K562 (cell line): ENCODE data around the gene ELAVL3. TPM values are rescaled to one million over a fixed set of nuclear protein-coding genes. Genes with fewer than 3 reads are reported as not detected.

Experiments
- ATAC-seq: fragments of 200-7000 bp; cut with Tn5 transposase; 3 replicates; pipeline ENCODE4 v1.9.1; 2020; ENCODE audit warnings: moderate library complexity
- BruUV-seq: library from RNA; stranded (reverse); fragments of 400-500 nt; replicated peaks from 2 replicates; lab custom pipeline; 2021; lab: Mats Ljungman, UMichigan
- CTCF ChIA-PET: fragments of 300-600 bp; formaldehyde crosslinking; extraction: SDS; loops from one replicate; lab custom pipeline; 2021; ENCODE audit warnings: low intra/inter-chr PET ratio; lab: Yijun Ruan, JAX
- POLR2A ChIA-PET: fragments of 300-600, 350-650 bp; sonication (Branson Sonifier 250); formaldehyde crosslinking; extraction: SDS; loops from one replicate; lab custom pipeline; 2021; ENCODE audit warnings: antibody characterized with exemption, inconsistent platforms; lab: Yijun Ruan, JAX
- DNase-seq, 4 experiments: peaks; one replicate each; pipeline versions ENCODE4 v3.0.0 to v3.0.0-alpha.2; 2011 to 2018; ENCODE audit warnings: low spot score in 3 of 4, mixed read lengths in 3 of 4; ENCODE audit errors: extremely low read depth in 1 of 4
- FAIRE-seq: peaks from 2 replicates; lab custom pipeline; 2011; peaks lifted over from hg19 to GRCh38; lab: Jason Lieb, UNC
- H2AFZ ChIP-seq: 2 replicates; pipeline ENCODE4 v1.6.0; 2011; ENCODE audit warnings: low read depth, low read length, control low read depth, inconsistent platforms
- H3K27ac ChIP-seq: fragments of 200-600 bp; 3 replicates; pipeline ENCODE4 v1.8.0; 2011; ENCODE audit warnings: low read depth, mild to moderate bottlenecking, control low read depth, inconsistent platforms, low read length, moderate library complexity, mixed read lengths; ENCODE audit errors: extremely low read depth
- H3K27me3 ChIP-seq, 2 experiments: fragments of 300-600 bp in 1 of 2; 2 replicates in 1 of 2; 3 replicates in 1 of 2; pipeline versions ENCODE4 v1.6.0 to v1.8.0; 2011; ENCODE audit warnings: inconsistent platforms in 2 of 2, low read length in 2 of 2, mild to moderate bottlenecking in 1 of 2, mixed read lengths in 1 of 2, moderate library complexity in 1 of 2; ENCODE audit not compliant: control insufficient read depth in 2 of 2, insufficient read depth in 2 of 2
- H3K36me3 ChIP-seq: fragments of 300-600 bp; 3 replicates; pipeline ENCODE4 v1.8.0; 2011; ENCODE audit warnings: mild to moderate bottlenecking, low read length, inconsistent platforms; ENCODE audit not compliant: control insufficient read depth, insufficient read depth
- H3K4me1 ChIP-seq, 2 experiments: fragments of 200-600 bp in 1 of 2; replicated peaks in 1 of 2; 2 replicates in 1 of 2; 3 replicates in 1 of 2; pipeline versions ENCODE4 v1.5.1 to v1.8.0; 2011; ENCODE audit warnings: inconsistent platforms in 2 of 2, low read length in 2 of 2, mild to moderate bottlenecking in 1 of 2, mixed read lengths in 1 of 2, moderate library complexity in 1 of 2; ENCODE audit not compliant: control insufficient read depth in 2 of 2, insufficient read depth in 2 of 2
- H3K4me2 ChIP-seq: 2 replicates; pipeline ENCODE4 v1.6.1; 2011; ENCODE audit warnings: low read length, control low read depth, inconsistent platforms, mixed read lengths; ENCODE audit not compliant: insufficient read depth
- H3K4me3 ChIP-seq: fragments of 200-600 bp; sonication (generic), shearing (Covaris generic); 2 replicates; pipeline ENCODE4 v1.5.1; 2016; ENCODE audit warnings: control low read depth, inconsistent platforms
- H3K79me2 ChIP-seq: fragments of 200-600 bp; 3 replicates; pipeline ENCODE4 v1.8.0; 2011; ENCODE audit warnings: low read length, inconsistent platforms; ENCODE audit not compliant: control insufficient read depth, insufficient read depth
- H3K9ac ChIP-seq, 2 experiments: 2 replicates each; pipeline versions ENCODE4 v1.6.0 to v1.6.1; 2011; ENCODE audit warnings: low read depth in 2 of 2, low read length in 2 of 2, control low read depth in 1 of 2, inconsistent platforms in 1 of 2, mild to moderate bottlenecking in 1 of 2, mixed read lengths in 1 of 2; ENCODE audit not compliant: insufficient read depth in 1 of 2
- H3K9me1 ChIP-seq: one replicate; pipeline ENCODE4 v1.6.0; 2011; ENCODE audit warnings: inconsistent platforms, mild to moderate bottlenecking, low read length, moderate library complexity; ENCODE audit not compliant: control insufficient read depth, insufficient read depth
- H3K9me3 ChIP-seq: replicated peaks from 2 replicates; pipeline ENCODE4 v1.5.1; 2011; ENCODE audit warnings: low read depth, low read length, inconsistent platforms; ENCODE audit not compliant: control insufficient read depth, insufficient read depth
- H4K20me1 ChIP-seq: replicated peaks from 2 replicates; pipeline ENCODE4 v1.6.1; 2011; ENCODE audit warnings: low read length, inconsistent platforms, mixed read lengths; ENCODE audit not compliant: control insufficient read depth, insufficient read depth
- ADNP ChIP-seq: fragments of 200-800 bp; sonication (Bioruptor generic); IDR thresholded peaks from 2 replicates; pipeline ENCODE4 v1.6.1; 2016; ENCODE audit warnings: missing genetic modification characterization, missing compliant biosample characterization
- CREBBP ChIP-seq: IDR thresholded peaks from one replicate; pipeline ENCODE4 v1.6.1; 2012; ENCODE audit warnings: low read depth, mild to moderate bottlenecking, control low read depth, inconsistent platforms, low read length
- CTBP1 ChIP-seq: fragments of 450-650 bp; IDR thresholded peaks from 2 replicates; pipeline ENCODE4 v1.6.1; 2016; ENCODE audit warnings: borderline replicate concordance
- DACH1 ChIP-seq: fragments of 450-650 bp; IDR thresholded peaks from 2 replicates; pipeline ENCODE4 v1.6.1; 2018; ENCODE audit not compliant: partially characterized antibody
- ILK ChIP-seq: fragments of 450-650 bp; IDR thresholded peaks from 2 replicates; pipeline ENCODE4 v1.6.1; 2016; ENCODE audit warnings: missing genetic modification characterization, low read depth, mild to moderate bottlenecking, missing compliant biosample characterization, moderate library complexity, borderline replicate concordance
- MCM5 ChIP-seq: fragments of 450-650 bp; IDR thresholded peaks from 2 replicates; pipeline ENCODE4 v1.6.1; 2016; ENCODE audit warnings: low read depth
- POLR2B ChIP-seq: fragments of 450-650 bp; IDR thresholded peaks from 2 replicates; pipeline ENCODE4 v1.6.1; 2018; ENCODE audit warnings: low read depth; ENCODE audit not compliant: partially characterized antibody
- RBM17 ChIP-seq: fragments of 200-400 bp; formaldehyde crosslinking; IDR thresholded peaks from 2 replicates; pipeline ENCODE4 v1.6.1; 2017; ENCODE audit warnings: low read depth, mild to moderate bottlenecking, low read length, borderline replicate concordance
- RBM25 ChIP-seq: fragments of 200-400 bp; formaldehyde crosslinking; IDR thresholded peaks from 2 replicates; pipeline ENCODE4 v1.6.1; 2018; ENCODE audit warnings: low read length, low read depth, moderate library complexity; ENCODE audit not compliant: severe bottlenecking
- SMAD1 ChIP-seq: fragments of 150-350 bp; IDR thresholded peaks from 2 replicates; pipeline ENCODE4 v1.6.1; 2014; ENCODE audit warnings: low read length, low read depth; ENCODE audit not compliant: partially characterized antibody
- TAF15 ChIP-seq: fragments of 200-400 bp; formaldehyde crosslinking; IDR thresholded peaks from 2 replicates; pipeline ENCODE4 v1.6.1; 2017; ENCODE audit warnings: mild to moderate bottlenecking, low read depth, low read length, moderate library complexity
- WGBS: fragments of 100-300 bp; shearing (Covaris generic); methylation state at CpG from one replicate; pipeline ENCODE4 v1.1.6; 2016; ENCODE audit warnings: low coverage, mixed read lengths; ENCODE audit not compliant: insufficient coverage; ENCODE audit errors: missing lambda C conversion rate; 5-methylcytosine and 5-hydroxymethylcytosine counted together
- in situ Hi-C: fragments of 300-500 bp; cut with MboI; formaldehyde crosslinking; loops from 4 replicates; pipeline ENCODE4 v1.15.0; 2018; ENCODE audit warnings: inconsistent platforms, mixed read lengths
- intact Hi-C: fragments of 100-400 bp; cut with micrococcal nuclease; formaldehyde crosslinking; loops from 2 replicates; pipeline ENCODE4 v1.14.2; 2022
- polyA plus RNA-seq, 8 experiments: library from polyadenylated mRNA; depleted of rRNA in 4 of 8; stranded (reverse) in 5 of 8; unstranded in 3 of 8; fragments of >200 nt; fragmentation: Nextera tagmentation in 2 of 8; fragmentation: Illumina TruSeq in 1 of 8; extraction: Ambion mirVana in 2 of 8; extraction: Trizol in 1 of 8; gene quantifications; 2 replicates each; pipeline versions ENCODE4 v1.2.1 to v1.2.3, GENCODE V29; 2011 to 2014; ENCODE audit warnings: inconsistent platforms in 1 of 8, missing spikeins in 1 of 8
- total RNA-seq, 7 experiments: library from RNA; depleted of rRNA in 6 of 7; stranded (reverse); fragments of >200 nt in 6 of 7; fragmentation: Illumina TruSeq in 2 of 7; extraction: Trizol in 2 of 7; gene quantifications; 2 replicates each; pipeline versions ENCODE4 v1.2.1 to v1.2.3, GENCODE V29; 2011 to 2021; ENCODE audit warnings: low replicate concordance in 1 of 7
- TF ChIP-seq, protein P1 (sequence below): sonication (generic); formaldehyde crosslinking; IDR thresholded peaks from 2 replicates; pipeline ENCODE4 v1.9.0; 2022; ENCODE audit warnings: mild to moderate bottlenecking, missing genetic modification reagents
- TF ChIP-seq, protein P2 (sequence below): fragments of 450-650 bp; IDR thresholded peaks from 2 replicates; pipeline ENCODE4 v1.6.1; 2018; ENCODE audit not compliant: partially characterized antibody
- TF ChIP-seq, protein P3 (sequence below): fragments of 450-650 bp; IDR thresholded peaks from 2 replicates; pipeline ENCODE4 v1.6.1; 2016
- TF ChIP-seq, protein P4 (sequence below): fragments of 250-450 bp; sonication (Bioruptor Pico); IDR thresholded peaks from 2 replicates; pipeline ENCODE4 v1.5.0; 2020; ENCODE audit warnings: mild to moderate bottlenecking

ELAVL3 gene
- total and polyA plus RNA-seq, 9 of the 15 experiments (the other 6 are each of a cell fraction or from before 2014, with no cell fraction given) = not detected

DNA sequence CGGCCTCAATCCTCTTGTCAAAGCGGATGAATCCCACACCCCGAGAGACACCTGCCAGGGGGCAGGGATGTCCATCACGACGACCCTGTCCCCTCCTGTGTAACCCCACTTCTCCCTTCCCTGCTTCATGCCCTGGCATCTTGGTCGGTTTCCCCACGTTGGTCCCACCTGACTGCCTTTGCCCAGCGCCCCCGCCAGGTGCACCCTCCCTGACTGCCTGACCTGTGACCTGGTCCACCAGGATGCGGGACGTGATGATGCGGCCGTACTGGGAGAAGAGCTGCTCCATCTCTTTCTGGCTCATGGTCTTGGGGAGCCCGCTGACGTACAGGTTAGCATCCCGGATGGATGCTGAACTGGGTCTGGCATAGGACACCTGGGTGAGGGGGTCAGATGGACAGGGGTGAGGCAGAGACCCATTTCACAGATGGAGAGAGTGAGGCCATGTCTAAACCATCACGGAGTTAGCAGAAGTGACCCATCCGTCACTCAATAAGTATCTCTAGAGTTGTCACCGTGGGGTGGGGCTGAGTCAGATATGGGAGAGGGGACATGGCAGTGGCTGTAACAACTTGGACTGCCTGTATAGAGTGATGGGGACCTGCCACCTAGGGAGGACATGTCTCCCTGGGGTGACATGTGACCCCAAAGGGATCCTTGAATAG, 22.5 kb downstream of the ELAVL3 start:
- FAIRE-seq (no peak), DNase-seq (peak in 2 of 4 experiments; percentile 7 to 19), ATAC-seq (no peak)
- H3K4me1 ChIP-seq = peaks cover 0 to 32% of the 10 kb centered on the region in 2 experiments; a peak in 3 of 5 replicates
- peaks cover 0 to 14% of the 10 kb centered on the region in 2 experiments; a peak in 3 of 5 replicates for H3K27me3 ChIP-seq
- no peaks in the 10 kb centered on the region for H3K79me2 ChIP-seq
- no peak overlapping the region for H3K4me2 ChIP-seq
- BruUV-seq = no TSS peak
- H3K9me3 ChIP-seq = no peaks in the 10 kb centered on the region
- intact Hi-C loops = no loop called here
- H3K36me3 ChIP-seq = no peaks in the 10 kb centered on the region
- 21% methylated on average over 18 of the region's 19 CpGs for WGBS
- in situ Hi-C loops = no loop called here
- 0 out of 2 replicates have a peak, but pooled peaks cover 4% of the 10 kb centered on the region for H4K20me1 ChIP-seq
- ChIA-PET POLR2A (interaction anchor here (0.6 to 1.1 kb wide), 2 partner anchors 15 to 196 kb away, joined by 3 read pairs; partner anchors contain the start of gene DOCK6), CTCF (no interaction called here)
- H3K9ac ChIP-seq = 0 out of 4 replicates have a peak overlapping the region, but pooled peaks of 1 of the 2 experiments have one; percentile 28
- no peak overlapping the region for H3K4me3 ChIP-seq
- H3K9me1 ChIP-seq = no peaks in the 10 kb centered on the region
- no peak overlapping the region for H3K27ac ChIP-seq
- H2AFZ ChIP-seq = no peak overlapping the region
- TF ChIP-seq MCM5 (no peak), SMAD1 (no peak), RBM25 (peak; percentile 64), TAF15 (no peak), DACH1 (no peak), CREBBP (no peak), ILK (no peak), POLR2B (no peak), CTBP1 (0 out of 2 replicates have a peak, but pooled peaks have one; percentile 18), RBM17 (no peak), ADNP (peak; percentile 66; the same call in 1 of the 2 replicates)
- TF ChIP-seq, protein P1, sequence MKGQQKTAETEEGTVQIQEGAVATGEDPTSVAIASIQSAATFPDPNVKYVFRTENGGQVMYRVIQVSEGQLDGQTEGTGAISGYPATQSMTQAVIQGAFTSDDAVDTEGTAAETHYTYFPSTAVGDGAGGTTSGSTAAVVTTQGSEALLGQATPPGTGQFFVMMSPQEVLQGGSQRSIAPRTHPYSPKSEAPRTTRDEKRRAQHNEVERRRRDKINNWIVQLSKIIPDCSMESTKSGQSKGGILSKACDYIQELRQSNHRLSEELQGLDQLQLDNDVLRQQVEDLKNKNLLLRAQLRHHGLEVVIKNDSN (CRISPR knock-in tag) = 0 out of 2 replicates have a peak, but pooled peaks have one; percentile 43
- TF ChIP-seq, protein P2, sequence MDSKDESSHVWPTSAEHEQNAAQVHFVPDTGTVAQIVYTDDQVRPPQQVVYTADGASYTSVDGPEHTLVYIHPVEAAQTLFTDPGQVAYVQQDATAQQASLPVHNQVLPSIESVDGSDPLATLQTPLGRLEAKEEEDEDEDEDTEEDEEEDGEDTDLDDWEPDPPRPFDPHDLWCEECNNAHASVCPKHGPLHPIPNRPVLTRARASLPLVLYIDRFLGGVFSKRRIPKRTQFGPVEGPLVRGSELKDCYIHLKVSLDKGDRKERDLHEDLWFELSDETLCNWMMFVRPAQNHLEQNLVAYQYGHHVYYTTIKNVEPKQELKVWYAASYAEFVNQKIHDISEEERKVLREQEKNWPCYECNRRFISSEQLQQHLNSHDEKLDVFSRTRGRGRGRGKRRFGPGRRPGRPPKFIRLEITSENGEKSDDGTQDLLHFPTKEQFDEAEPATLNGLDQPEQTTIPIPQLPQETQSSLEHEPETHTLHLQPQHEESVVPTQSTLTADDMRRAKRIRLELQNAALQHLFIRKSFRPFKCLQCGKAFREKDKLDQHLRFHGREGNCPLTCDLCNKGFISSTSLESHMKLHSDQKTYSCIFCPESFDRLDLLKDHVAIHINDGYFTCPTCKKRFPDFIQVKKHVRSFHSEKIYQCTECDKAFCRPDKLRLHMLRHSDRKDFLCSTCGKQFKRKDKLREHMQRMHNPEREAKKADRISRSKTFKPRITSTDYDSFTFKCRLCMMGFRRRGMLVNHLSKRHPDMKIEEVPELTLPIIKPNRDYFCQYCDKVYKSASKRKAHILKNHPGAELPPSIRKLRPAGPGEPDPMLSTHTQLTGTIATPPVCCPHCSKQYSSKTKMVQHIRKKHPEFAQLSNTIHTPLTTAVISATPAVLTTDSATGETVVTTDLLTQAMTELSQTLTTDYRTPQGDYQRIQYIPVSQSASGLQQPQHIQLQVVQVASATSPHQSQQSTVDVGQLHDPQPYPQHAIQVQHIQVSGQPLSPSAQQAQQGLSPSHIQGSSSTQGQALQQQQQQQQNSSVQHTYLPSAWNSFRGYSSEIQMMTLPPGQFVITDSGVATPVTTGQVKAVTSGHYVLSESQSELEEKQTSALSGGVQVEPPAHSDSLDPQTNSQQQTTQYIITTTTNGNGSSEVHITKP = no peak
- TF ChIP-seq, protein P3, sequence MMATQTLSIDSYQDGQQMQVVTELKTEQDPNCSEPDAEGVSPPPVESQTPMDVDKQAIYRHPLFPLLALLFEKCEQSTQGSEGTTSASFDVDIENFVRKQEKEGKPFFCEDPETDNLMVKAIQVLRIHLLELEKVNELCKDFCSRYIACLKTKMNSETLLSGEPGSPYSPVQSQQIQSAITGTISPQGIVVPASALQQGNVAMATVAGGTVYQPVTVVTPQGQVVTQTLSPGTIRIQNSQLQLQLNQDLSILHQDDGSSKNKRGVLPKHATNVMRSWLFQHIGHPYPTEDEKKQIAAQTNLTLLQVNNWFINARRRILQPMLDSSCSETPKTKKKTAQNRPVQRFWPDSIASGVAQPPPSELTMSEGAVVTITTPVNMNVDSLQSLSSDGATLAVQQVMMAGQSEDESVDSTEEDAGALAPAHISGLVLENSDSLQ = peak; percentile 52
- TF ChIP-seq, protein P4, sequence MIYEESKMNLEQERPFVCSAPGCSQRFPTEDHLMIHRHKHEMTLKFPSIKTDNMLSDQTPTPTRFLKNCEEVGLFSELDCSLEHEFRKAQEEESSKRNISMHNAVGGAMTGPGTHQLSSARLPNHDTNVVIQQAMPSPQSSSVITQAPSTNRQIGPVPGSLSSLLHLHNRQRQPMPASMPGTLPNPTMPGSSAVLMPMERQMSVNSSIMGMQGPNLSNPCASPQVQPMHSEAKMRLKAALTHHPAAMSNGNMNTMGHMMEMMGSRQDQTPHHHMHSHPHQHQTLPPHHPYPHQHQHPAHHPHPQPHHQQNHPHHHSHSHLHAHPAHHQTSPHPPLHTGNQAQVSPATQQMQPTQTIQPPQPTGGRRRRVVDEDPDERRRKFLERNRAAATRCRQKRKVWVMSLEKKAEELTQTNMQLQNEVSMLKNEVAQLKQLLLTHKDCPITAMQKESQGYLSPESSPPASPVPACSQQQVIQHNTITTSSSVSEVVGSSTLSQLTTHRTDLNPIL (CRISPR knock-in tag) = no peak
